Body of pancreas (tissue), 4 donors: Measurements from ENCODE around the gene CYB5B.

Experiments
- POLR2A ChIP-seq, 3 donors: fragments of 450-650 bp; IDR thresholded peaks; one replicate each; pipeline ENCODE4 v1.6.1; 2016; ENCODE audit warnings: antibody characterized with exemption in 3 of 3, mild to moderate bottlenecking in 2 of 3
- TF ChIP-seq, protein P1 (sequence below), 7 experiments: fragments of 450-650 bp in 4 of 7; fragments of 200-600 bp in 3 of 7; sonication (generic) in 3 of 7; IDR thresholded peaks; one replicate each; pipeline ENCODE4 v1.5.1; 2016 to 2019; ENCODE audit warnings: antibody characterized with exemption in 7 of 7

GRCh38 chr16:69498926-69499325, 74.5 kb downstream of the CYB5B start:
- TF ChIP-seq, protein P1, sequence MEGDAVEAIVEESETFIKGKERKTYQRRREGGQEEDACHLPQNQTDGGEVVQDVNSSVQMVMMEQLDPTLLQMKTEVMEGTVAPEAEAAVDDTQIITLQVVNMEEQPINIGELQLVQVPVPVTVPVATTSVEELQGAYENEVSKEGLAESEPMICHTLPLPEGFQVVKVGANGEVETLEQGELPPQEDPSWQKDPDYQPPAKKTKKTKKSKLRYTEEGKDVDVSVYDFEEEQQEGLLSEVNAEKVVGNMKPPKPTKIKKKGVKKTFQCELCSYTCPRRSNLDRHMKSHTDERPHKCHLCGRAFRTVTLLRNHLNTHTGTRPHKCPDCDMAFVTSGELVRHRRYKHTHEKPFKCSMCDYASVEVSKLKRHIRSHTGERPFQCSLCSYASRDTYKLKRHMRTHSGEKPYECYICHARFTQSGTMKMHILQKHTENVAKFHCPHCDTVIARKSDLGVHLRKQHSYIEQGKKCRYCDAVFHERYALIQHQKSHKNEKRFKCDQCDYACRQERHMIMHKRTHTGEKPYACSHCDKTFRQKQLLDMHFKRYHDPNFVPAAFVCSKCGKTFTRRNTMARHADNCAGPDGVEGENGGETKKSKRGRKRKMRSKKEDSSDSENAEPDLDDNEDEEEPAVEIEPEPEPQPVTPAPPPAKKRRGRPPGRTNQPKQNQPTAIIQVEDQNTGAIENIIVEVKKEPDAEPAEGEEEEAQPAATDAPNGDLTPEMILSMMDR (IDR thresholded peaks at IDR 0.05) = no peak
- TF ChIP-seq POLR2A (IDR thresholded peaks at IDR 0.05) = no peak
